Measurements from ENCODE around the gene CALD1.

CALD1 gene

GRCh38 chr7:134763960-134764359, 15.5 kb upstream of the CALD1 start:
- no peak for DNase-seq (ENCODE audit: low read depth, low spot score)

GRCh38 chr7:134764365-134764764, 15.1 kb upstream of the CALD1 start:
- no peak for DNase-seq (ENCODE audit: low read depth, low spot score)

- DNase-seq (ENCODE audit: low read depth, low spot score), result no peak
These were observed 12.5 kb upstream of the CALD1 start for GRCh38 chr7:134766779-134767519.

GRCh38 chr7:134767520-134768168, 11.8 kb upstream of the CALD1 start:
- DNase-seq (ENCODE audit: low read depth, low spot score), result no peak

GRCh38 chr7:134768243-134768642, 11.2 kb upstream of the CALD1 start:
- DNase-seq (ENCODE audit: low read depth, low spot score), result no peak

- DNase-seq (ENCODE audit: low read depth, low spot score), result no peak
These were observed 8.8 kb upstream of the CALD1 start for GRCh38 chr7:134770676-134771075.

GRCh38 chr7:134771111-134771510, 8.3 kb upstream of the CALD1 start:
- DNase-seq (ENCODE audit: low read depth, low spot score), result no peak

- DNase-seq (ENCODE audit: low read depth, low spot score), result no peak
These were observed 7.5 kb upstream of the CALD1 start for GRCh38 chr7:134771889-134772288.

- DNase-seq (ENCODE audit: low read depth, low spot score), result no peak
These were observed 7.0 kb upstream of the CALD1 start for GRCh38 chr7:134772401-134772800.

- no peak for DNase-seq (ENCODE audit: low read depth, low spot score)
These were observed 6.3 kb upstream of the CALD1 start for GRCh38 chr7:134773164-134773563.

- no peak for DNase-seq (ENCODE audit: low read depth, low spot score)
These were observed 5.3 kb upstream of the CALD1 start for GRCh38 chr7:134774119-134774518.

GRCh38 chr7:134777470-134777869, 2.0 kb upstream of the CALD1 start:
- no peak for DNase-seq (ENCODE audit: low read depth, low spot score)

GRCh38 chr7:134777908-134778580, 1.4 kb upstream of the CALD1 start:
- DNase-seq (ENCODE audit: low read depth, low spot score), result no peak

GRCh38 chr7:134779741-134780065, 269 bp downstream of the CALD1 start:
- DNase-seq (ENCODE audit: low read depth, low spot score), result no peak

- no peak for DNase-seq (ENCODE audit: low read depth, low spot score)
These were observed 863 bp downstream of the CALD1 start for GRCh38 chr7:134780166-134780828.

GRCh38 chr7:134781171-134781570, 1.7 kb downstream of the CALD1 start:
- no peak for DNase-seq (ENCODE audit: low read depth, low spot score)

GRCh38 chr7:134782121-134782623, 2.7 kb downstream of the CALD1 start:
- DNase-seq (ENCODE audit: low read depth, low spot score), result no peak

- no peak for DNase-seq (ENCODE audit: low read depth, low spot score)
These were observed 4.0 kb downstream of the CALD1 start for GRCh38 chr7:134783294-134784069.

GRCh38 chr7:134784251-134785049, 5.0 kb downstream of the CALD1 start:
- no peak for DNase-seq (ENCODE audit: low read depth, low spot score)

GRCh38 chr7:134785842-134786241, 6.4 kb downstream of the CALD1 start:
- DNase-seq (ENCODE audit: low read depth, low spot score), result no peak

GRCh38 chr7:134787064-134787463, 7.6 kb downstream of the CALD1 start:
- no peak for DNase-seq (ENCODE audit: low read depth, low spot score)
